Fibroblast of mammary gland (primary cell): ENCODE measurements around the gene XG.
"Not testable (repeated sequence)": the region's sequence is repeated elsewhere in the genome, so short reads cannot be mapped to it uniquely, and the experiment has no call there.

Experiments
- DNase-seq: peaks from one replicate; pipeline ENCODE4 v3.0.0-alpha.2; 2010; ENCODE audit warnings: low read depth
- H3K4me3 ChIP-seq: 2 replicates; pipeline ENCODE4 v1.5.1; 2011; ENCODE audit warnings: low read depth, mild to moderate bottlenecking, low read length, moderate library complexity; ENCODE audit not compliant: control insufficient read depth
- TF ChIP-seq, protein P1 (sequence below): conservative IDR thresholded peaks from 2 replicates; pipeline ENCODE4 v1.5.1; 2011; ENCODE audit warnings: low read depth, low read length, inconsistent platforms; ENCODE audit not compliant: control insufficient read depth, insufficient read depth

XG gene

DNA sequence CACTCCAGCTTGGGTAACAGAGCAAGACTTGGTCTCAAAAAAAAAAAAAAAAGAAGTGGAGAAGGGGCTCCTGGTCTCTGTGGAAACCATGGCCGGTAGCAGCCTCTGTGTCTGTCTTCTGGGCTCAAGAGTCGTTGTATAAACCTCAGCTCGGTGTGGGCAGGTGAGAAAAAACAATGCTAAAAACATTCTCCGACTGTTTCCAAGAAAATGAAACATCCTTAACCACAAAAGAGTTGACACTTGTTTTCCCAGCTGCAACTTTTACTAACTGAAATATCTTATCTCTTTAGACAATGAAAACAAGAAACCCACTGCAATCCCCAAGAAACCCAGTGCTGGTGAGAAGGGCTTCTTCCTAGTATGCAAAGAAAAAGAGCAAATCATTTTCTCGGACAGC lies 34.5 kb upstream of the XG start:
- no peak overlapping the region for H3K4me3 ChIP-seq
- TF ChIP-seq, protein P1, sequence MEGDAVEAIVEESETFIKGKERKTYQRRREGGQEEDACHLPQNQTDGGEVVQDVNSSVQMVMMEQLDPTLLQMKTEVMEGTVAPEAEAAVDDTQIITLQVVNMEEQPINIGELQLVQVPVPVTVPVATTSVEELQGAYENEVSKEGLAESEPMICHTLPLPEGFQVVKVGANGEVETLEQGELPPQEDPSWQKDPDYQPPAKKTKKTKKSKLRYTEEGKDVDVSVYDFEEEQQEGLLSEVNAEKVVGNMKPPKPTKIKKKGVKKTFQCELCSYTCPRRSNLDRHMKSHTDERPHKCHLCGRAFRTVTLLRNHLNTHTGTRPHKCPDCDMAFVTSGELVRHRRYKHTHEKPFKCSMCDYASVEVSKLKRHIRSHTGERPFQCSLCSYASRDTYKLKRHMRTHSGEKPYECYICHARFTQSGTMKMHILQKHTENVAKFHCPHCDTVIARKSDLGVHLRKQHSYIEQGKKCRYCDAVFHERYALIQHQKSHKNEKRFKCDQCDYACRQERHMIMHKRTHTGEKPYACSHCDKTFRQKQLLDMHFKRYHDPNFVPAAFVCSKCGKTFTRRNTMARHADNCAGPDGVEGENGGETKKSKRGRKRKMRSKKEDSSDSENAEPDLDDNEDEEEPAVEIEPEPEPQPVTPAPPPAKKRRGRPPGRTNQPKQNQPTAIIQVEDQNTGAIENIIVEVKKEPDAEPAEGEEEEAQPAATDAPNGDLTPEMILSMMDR: no peak
- DNase-seq: no peak

DNA sequence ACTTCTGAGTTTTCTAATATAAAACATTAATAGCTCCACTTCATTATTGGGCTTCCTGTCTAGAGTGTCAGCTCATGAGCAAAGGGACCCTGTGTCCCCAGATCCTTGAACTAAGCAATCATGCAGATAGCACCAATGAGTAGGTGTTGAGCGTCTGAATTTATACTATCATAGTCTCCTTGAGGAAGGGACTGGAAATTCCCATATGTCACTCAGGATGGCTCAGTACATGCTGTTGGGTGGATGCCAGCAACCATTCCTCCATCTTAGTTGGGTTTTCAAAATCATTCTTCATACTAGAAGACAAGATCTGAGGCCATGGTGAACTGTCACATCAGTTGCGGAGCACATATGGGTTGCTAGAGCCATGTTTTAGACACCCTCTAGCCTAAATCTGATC lies 33.0 kb upstream of the XG start:
- no peak overlapping the region for H3K4me3 ChIP-seq
- no peak for DNase-seq
- TF ChIP-seq, protein P1: no peak

DNA sequence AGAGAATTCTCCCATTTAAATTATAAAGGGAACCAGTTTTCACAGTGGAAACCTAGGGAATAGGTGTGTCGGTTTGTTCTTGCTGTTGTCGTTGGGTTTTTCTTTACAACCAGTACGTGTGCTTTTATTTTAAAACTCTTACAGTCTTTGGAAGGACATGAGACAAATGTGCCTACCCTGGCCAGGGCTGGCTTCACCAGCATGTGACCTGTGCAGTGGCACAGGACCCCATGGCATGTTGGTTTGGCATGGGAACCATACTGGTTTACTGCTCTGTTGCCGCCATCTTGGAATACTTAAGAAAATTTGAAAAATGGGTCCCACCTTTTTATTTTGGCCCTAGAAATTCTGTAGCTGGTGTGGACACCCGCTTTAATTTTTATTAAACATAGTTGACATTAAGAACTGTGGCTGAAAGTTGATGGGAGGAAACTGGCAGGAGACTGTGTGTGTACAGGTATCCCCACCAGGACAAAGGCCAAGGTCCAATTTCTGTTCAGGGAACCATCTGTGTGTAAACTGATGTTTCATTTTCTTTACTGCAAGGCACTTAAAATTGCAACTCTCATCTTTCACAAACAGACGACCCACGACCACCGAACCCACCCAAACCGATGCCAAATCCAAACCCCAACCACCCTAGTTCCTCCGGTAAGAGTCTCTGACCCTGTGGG lies 31.9 kb upstream of the XG start:
- no peak for DNase-seq
- TF ChIP-seq, protein P1: no peak
- no peak overlapping the region for H3K4me3 ChIP-seq

DNA sequence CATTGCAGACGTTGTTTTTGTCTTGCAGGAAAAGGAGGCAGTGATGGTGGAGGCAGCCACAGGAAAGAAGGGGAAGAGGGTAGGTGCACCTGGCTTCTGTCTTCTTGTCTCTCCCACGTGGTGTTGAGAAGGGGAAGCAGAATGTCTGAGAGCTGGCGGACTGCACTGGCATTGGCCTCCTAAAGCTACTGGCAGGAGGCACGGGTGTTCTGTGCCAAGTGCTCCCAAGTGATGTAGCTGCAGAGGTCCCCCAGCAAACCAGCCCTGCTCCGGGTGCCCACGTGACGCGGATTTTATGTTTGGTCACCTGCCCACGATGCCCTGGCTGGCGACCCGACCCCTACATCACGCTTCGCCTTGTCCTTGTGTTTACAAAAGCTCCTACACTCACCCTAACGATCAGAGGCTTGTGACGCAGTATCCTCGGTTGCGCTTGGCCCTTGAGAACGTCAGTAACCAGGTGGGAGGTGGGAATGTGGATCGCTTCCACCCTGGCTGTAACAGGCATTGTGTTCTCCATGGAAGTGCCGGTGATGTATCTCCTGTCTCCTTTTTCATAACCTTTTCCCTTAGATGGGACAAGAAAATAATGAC lies 28.5 kb upstream of the XG start:
- TF ChIP-seq, protein P1: no peak
- H3K4me3 ChIP-seq: no peak overlapping the region
- no peak for DNase-seq

DNA sequence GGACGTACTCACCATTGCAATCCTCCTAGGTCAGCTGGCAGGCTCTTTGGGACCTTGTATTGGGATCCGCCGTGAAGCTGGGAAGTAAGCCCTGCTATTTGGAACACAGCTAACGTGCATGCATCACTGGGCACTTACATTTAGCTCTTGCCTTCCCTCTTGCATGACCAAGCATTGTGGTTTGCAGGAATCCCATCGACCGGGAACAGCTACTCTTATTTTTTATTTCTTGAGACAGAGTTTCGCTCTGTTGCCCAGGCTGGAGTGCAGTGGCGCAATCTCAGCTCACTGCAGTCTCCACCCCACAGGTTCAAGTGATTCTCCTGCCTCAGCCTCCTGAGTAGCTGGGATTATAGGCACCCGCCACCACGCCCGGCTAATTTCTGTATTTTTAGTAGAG lies 24.6 kb upstream of the XG start:
- DNase-seq, H3K4me3 ChIP-seq: not testable (repeated sequence)

DNA sequence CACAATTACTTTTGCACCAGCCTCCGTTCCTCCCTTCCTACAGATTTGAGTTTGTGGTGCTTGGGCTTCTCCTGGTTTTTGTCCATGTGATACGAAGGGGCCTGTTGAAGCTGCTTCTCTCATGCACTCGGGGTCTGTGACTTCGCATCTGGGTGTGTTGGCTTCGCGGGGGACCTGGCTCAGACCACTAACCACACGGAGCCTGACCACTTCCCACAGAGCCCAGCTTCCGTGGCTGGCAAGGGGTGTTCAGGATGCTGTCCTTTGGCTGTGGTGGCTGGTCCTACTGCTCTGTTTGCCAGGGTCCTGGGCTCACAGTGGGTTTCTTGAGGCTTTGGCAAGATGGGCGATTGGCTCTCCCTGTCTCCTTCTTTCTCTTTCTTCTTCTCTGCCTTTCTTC lies 19.8 kb upstream of the XG start:
- TF ChIP-seq, protein P1: no peak
- no peak for DNase-seq
- no peak overlapping the region for H3K4me3 ChIP-seq

DNA sequence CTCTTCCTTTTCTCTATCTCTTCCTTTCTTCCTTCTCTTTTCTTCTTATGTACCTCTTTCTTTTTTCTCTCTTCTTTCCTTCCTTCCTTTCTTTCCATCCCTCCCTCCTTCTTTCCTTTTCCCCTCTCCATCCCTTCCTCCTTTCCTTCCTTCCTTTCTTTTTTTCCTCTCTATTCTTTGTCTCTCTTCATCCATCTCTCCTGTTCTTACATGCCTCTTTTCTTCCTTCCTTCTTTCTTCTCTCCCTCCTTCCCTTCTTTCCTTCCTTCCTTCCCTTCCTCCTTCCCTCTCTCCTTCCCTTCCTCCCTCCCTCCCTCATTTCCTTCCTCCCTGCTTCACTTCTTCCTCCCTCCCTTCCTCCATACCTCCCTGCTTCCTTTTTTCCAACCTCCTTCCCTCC lies 19.2 kb upstream of the XG start:
- TF ChIP-seq, protein P1: no peak
- no peak for DNase-seq
- H3K4me3 ChIP-seq: no peak overlapping the region
